Astrocyte of the cerebellum (primary cell): ENCODE data around the gene HLA-DPB1.

Experiments used
- DNase-seq: peaks from one replicate; pipeline ENCODE4 v3.0.0-alpha.2; 2011; ENCODE audit warnings: low read depth
- H3K4me3 ChIP-seq: 2 replicates; pipeline ENCODE4 v1.5.1; 2011; ENCODE audit warnings: mild to moderate bottlenecking, low read depth, low read length, moderate library complexity
- CTCF ChIP-seq: IDR thresholded peaks from 2 replicates; pipeline ENCODE4 v1.5.1; 2012; ENCODE audit warnings: low read length, low read depth, moderate library complexity, mild to moderate bottlenecking; ENCODE audit errors: missing control alignments
- in situ Hi-C: cut with HindIII; loops from 2 replicates; pipeline ENCODE4 v1.10.0; 2017; ENCODE audit warnings: low sequenced_read_pairs

HLA-DPB1 gene

GRCh38 chr6:33040157-33040556, 35.6 kb upstream of the HLA-DPB1 start:
- H3K4me3 ChIP-seq = no peak overlapping the region
- no peak for TF ChIP-seq CTCF
- DNase-seq = no peak
- in situ Hi-C loops = no loop called here

- peak; percentile 5 for TF ChIP-seq CTCF
- in situ Hi-C loops = no loop called here
- H3K4me3 ChIP-seq = no peak overlapping the region
- DNase-seq = no peak
Observed at GRCh38 chr6:33049323-33050013, 26.3 kb upstream of the HLA-DPB1 start.

GRCh38 chr6:33050014-33050810, 25.6 kb upstream of the HLA-DPB1 start:
- no peak overlapping the region for H3K4me3 ChIP-seq
- in situ Hi-C loops = no loop called here
- no peak for TF ChIP-seq CTCF
- no peak for DNase-seq

GRCh38 chr6:33052627-33053026, 23.2 kb upstream of the HLA-DPB1 start:
- TF ChIP-seq CTCF = no peak
- in situ Hi-C loops = no loop called here
- no peak for DNase-seq
- no peak overlapping the region for H3K4me3 ChIP-seq

- no peak overlapping the region for H3K4me3 ChIP-seq
- in situ Hi-C loops = no loop called here
- no peak for TF ChIP-seq CTCF
- no peak for DNase-seq
Observed at GRCh38 chr6:33053230-33053629, 22.6 kb upstream of the HLA-DPB1 start.

GRCh38 chr6:33057222-33058150, 18.3 kb upstream of the HLA-DPB1 start:
- TF ChIP-seq CTCF = no peak
- no peak overlapping the region for H3K4me3 ChIP-seq
- no peak for DNase-seq
- in situ Hi-C loops = no loop called here
